CD14-positive monocyte (primary cell): Measurements from ENCODE around the gene MEGF8. TPM values are rescaled to one million over a fixed set of nuclear protein-coding genes. Genes with fewer than 3 reads are reported as not detected.

Experiments used
- DNase-seq, 3 donors: peaks; one replicate each; pipeline ENCODE4 v3.0.0-alpha.2; 2011 to 2022
- H2AFZ ChIP-seq: 2 replicates; pipeline ENCODE4 v1.6.0; 2012; ENCODE audit warnings: mild to moderate bottlenecking, low read depth, low read length, inconsistent platforms; ENCODE audit not compliant: insufficient read depth, poor library complexity, severe bottlenecking
- H3K27ac ChIP-seq, 2 donors: 1 replicate in 1 of 2; 2 replicates in 1 of 2; pipeline ENCODE4 v1.5.1; 2012 to 2013; ENCODE audit warnings: low read length in 2 of 2, control low read depth in 1 of 2, inconsistent platforms in 1 of 2, low read depth in 1 of 2, mild to moderate bottlenecking in 1 of 2
- H3K27me3 ChIP-seq, 2 donors: one replicate each; pipeline versions ENCODE4 v1.6.0 to v1.6.1; 2011 to 2013; ENCODE audit warnings: low read length in 2 of 2; ENCODE audit not compliant: control insufficient read depth in 2 of 2, insufficient read depth in 2 of 2
- H3K36me3 ChIP-seq, 2 donors: replicated peaks in 1 of 2; 1 replicate in 1 of 2; 2 replicates in 1 of 2; pipeline versions ENCODE4 v1.5.1 to v1.6.1; 2012 to 2013; ENCODE audit warnings: low read length in 2 of 2, control low read depth in 1 of 2, inconsistent platforms in 1 of 2, mild to moderate bottlenecking in 1 of 2; ENCODE audit not compliant: insufficient read depth in 2 of 2, control insufficient read depth in 1 of 2
- H3K4me1 ChIP-seq, 2 donors: 1 replicate in 1 of 2; 2 replicates in 1 of 2; pipeline versions ENCODE4 v1.5.1 to v1.6.1; 2012 to 2013; ENCODE audit warnings: low read length in 2 of 2, control low read depth in 1 of 2, inconsistent platforms in 1 of 2, mild to moderate bottlenecking in 1 of 2, moderate library complexity in 1 of 2; ENCODE audit not compliant: insufficient read depth in 2 of 2, control insufficient read depth in 1 of 2
- H3K4me2 ChIP-seq: replicated peaks from 2 replicates; pipeline ENCODE3; 2012; ENCODE audit warnings: low read length, moderate library complexity, mild to moderate bottlenecking; ENCODE audit not compliant: poor library complexity, severe bottlenecking; ENCODE audit errors: extremely low read depth
- H3K4me3 ChIP-seq, 3 experiments: fragments of 200-600 bp in 1 of 3; sonication (generic) in 1 of 3; replicated peaks in 1 of 3; 1 replicate in 2 of 3; 2 replicates in 1 of 3; pipeline ENCODE4 v1.5.1; 2011 to 2013; ENCODE audit warnings: low read length in 3 of 3, mild to moderate bottlenecking in 3 of 3, control low read depth in 2 of 3, low read depth in 2 of 3, inconsistent platforms in 1 of 3, moderate library complexity in 1 of 3
- H3K79me2 ChIP-seq: 2 replicates; pipeline ENCODE4 v1.6.0; 2012; ENCODE audit warnings: mild to moderate bottlenecking, control low read depth, inconsistent platforms, low read length, moderate library complexity; ENCODE audit not compliant: insufficient read depth
- H3K9ac ChIP-seq: 2 replicates; pipeline ENCODE4 v1.6.0; 2017; ENCODE audit warnings: low read length, mild to moderate bottlenecking; ENCODE audit not compliant: insufficient read depth, poor library complexity, severe bottlenecking
- H3K9me3 ChIP-seq, 2 donors: replicated peaks in 1 of 2; 1 replicate in 1 of 2; 2 replicates in 1 of 2; pipeline versions ENCODE4 v1.5.1 to v1.6.1; 2012 to 2013; ENCODE audit warnings: low read length in 2 of 2, control low read depth in 1 of 2; ENCODE audit not compliant: control insufficient read depth in 1 of 2, insufficient read depth in 1 of 2
- H4K20me1 ChIP-seq: 2 replicates; pipeline ENCODE4 v1.6.0; 2012; ENCODE audit warnings: mild to moderate bottlenecking, low read length, control low read depth, moderate library complexity; ENCODE audit not compliant: insufficient read depth
- H3K27ac Mint-ChIP-seq, 7 donors: one replicate each; pipeline ENCODE4 v1.8.0; 2020; ENCODE audit warnings: mild to moderate bottlenecking in 7 of 7, mixed read lengths in 7 of 7, moderate library complexity in 6 of 7, inconsistent platforms in 2 of 7
- H3K27me3 Mint-ChIP-seq, 3 donors: one replicate each; pipeline ENCODE4 v1.8.0; 2021 to 2022; ENCODE audit warnings: low read depth in 3 of 3, mild to moderate bottlenecking in 3 of 3, mixed read lengths in 3 of 3, moderate library complexity in 3 of 3, inconsistent platforms in 1 of 3
- H3K36me3 Mint-ChIP-seq, 2 donors: one replicate each; pipeline ENCODE4 v1.8.0; 2020; ENCODE audit warnings: mixed read lengths in 2 of 2, inconsistent platforms in 1 of 2, mild to moderate bottlenecking in 1 of 2
- H3K4me1 Mint-ChIP-seq: one replicate; pipeline ENCODE4 v1.8.0; 2020; ENCODE audit warnings: mild to moderate bottlenecking, mixed read lengths
- H3K4me3 Mint-ChIP-seq, 2 donors: one replicate each; pipeline ENCODE4 v1.8.0; 2020; ENCODE audit warnings: mild to moderate bottlenecking in 2 of 2, mixed read lengths in 2 of 2, moderate library complexity in 1 of 2
- H3K9me3 Mint-ChIP-seq, 7 donors: one replicate each; pipeline ENCODE4 v1.8.0; 2020 to 2022; ENCODE audit warnings: mixed read lengths in 7 of 7, mild to moderate bottlenecking in 6 of 7, moderate library complexity in 6 of 7, inconsistent platforms in 2 of 7
- WGBS: methylation state at CpG from one replicate; pipeline ENCODE4 v1.1.5; 2013; ENCODE audit warnings: missing lambda C conversion rate; ENCODE audit not compliant: insufficient coverage; 5-methylcytosine and 5-hydroxymethylcytosine counted together
- intact Hi-C, 2 donors: fragments of 100-400 bp; cut with micrococcal nuclease; formaldehyde crosslinking; loops; one replicate each; pipeline versions ENCODE4 v1.15.0 to v1.15.1; 2023
- polyA plus RNA-seq, 3 donors: library from polyadenylated mRNA; depleted of rRNA in 1 of 3; unstranded in 2 of 3; stranded (reverse) in 1 of 3; fragments of 300-500 nt in 2 of 3; fragments of >200 nt in 1 of 3; fragmentation: Illumina TruSeq in 2 of 3; gene quantifications; 1 replicate in 2 of 3; 2 replicates in 1 of 3; pipeline ENCODE4 v1.2.3, GENCODE V29; 2012 to 2021
- TF ChIP-seq, protein P1 (sequence below): fragments of 200-600 bp; IDR thresholded peaks from one replicate; pipeline ENCODE4 v1.8.0; 2022; ENCODE audit warnings: antibody characterized with exemption, mild to moderate bottlenecking

The MEGF8 gene
- polyA plus RNA-seq, 3 donors: 0.15 to 2.7 (median 0.27) TPM

DNA sequence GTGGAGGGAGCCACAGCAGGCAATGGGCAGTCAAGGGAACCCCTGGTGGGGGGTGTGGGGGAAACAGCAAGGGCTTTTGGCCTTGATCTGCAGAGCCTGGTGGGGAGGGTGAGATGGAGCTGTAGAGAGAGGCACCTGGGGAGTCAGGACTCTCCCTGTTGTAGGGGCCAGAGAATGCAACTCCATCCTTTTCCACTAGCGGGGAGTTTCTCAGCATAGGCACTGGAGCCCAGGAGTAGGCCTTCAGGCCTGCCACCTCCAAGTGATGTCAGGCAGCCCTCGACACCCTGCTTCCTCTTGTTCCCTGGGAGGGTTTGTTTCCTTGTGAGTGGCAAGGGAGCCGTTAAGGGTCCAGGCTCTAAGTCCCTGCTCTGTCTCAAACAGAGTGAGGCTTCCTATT, 25.0 kb downstream of the MEGF8 start:
- intact Hi-C loops: no loop called here

DNA sequence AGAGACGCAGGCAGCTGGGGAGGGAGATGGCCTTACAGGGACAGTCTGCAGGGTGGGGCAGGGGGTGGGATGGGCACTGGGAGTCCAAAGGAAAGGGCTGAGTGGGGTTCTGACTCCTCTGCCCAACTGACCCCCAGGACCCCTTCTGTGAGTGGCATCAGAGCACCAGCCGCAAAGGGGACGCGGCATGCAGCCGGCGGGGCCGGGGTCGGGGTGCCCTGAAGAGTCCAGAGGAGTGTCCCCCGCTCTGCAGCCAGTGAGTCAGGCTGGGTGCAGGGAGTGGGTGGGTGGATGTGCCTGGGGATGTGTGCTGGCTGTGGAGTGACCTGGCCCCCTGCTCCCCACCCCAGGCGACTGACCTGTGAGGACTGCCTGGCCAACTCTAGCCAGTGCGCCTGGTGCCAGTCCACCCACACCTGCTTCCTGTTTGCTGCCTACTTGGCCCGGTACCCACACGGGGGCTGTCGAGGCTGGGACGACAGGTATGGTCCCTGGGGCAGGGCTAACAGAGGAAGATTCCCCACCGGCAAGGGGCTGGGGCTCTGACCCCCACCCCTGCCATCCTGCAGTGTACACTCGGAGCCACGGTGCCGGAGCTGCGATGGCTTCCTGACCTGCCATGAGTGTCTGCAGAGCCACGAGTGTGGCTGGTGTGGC, 25.8 kb downstream of the MEGF8 start:
- no peaks in the 10 kb centered on the region for H3K27me3 ChIP-seq
- no peaks in the 10 kb centered on the region for H3K9me3 Mint-ChIP-seq
- peaks cover 4 to 5% of the 10 kb centered on the region in 2 donors for H3K36me3 ChIP-seq
- intact Hi-C loops: no loop called here
- H3K4me1 Mint-ChIP-seq: peaks cover 15% of the 10 kb centered on the region
- no peak overlapping the region for H3K9ac ChIP-seq
- TF ChIP-seq, protein P1, sequence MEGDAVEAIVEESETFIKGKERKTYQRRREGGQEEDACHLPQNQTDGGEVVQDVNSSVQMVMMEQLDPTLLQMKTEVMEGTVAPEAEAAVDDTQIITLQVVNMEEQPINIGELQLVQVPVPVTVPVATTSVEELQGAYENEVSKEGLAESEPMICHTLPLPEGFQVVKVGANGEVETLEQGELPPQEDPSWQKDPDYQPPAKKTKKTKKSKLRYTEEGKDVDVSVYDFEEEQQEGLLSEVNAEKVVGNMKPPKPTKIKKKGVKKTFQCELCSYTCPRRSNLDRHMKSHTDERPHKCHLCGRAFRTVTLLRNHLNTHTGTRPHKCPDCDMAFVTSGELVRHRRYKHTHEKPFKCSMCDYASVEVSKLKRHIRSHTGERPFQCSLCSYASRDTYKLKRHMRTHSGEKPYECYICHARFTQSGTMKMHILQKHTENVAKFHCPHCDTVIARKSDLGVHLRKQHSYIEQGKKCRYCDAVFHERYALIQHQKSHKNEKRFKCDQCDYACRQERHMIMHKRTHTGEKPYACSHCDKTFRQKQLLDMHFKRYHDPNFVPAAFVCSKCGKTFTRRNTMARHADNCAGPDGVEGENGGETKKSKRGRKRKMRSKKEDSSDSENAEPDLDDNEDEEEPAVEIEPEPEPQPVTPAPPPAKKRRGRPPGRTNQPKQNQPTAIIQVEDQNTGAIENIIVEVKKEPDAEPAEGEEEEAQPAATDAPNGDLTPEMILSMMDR: no peak
- no peaks in the 10 kb centered on the region for H4K20me1 ChIP-seq
- H3K4me3 ChIP-seq: no peak overlapping the region
- H3K4me3 Mint-ChIP-seq: no peak overlapping the region
- H3K79me2 ChIP-seq: no peaks in the 10 kb centered on the region
- peaks cover 0 to 3% (median 0%) of the 10 kb centered on the region in 3 donors for H3K27me3 Mint-ChIP-seq
- no peak overlapping the region for H3K27ac ChIP-seq
- no peak overlapping the region for H2AFZ ChIP-seq
- no peak overlapping the region for H3K27ac Mint-ChIP-seq
- no peak for DNase-seq
- no peaks in the 10 kb centered on the region for H3K9me3 ChIP-seq
- H3K36me3 Mint-ChIP-seq: peaks cover 7 to 15% of the 10 kb centered on the region in 2 donors
- H3K4me2 ChIP-seq: no peak overlapping the region
- 87% methylated on average over 20 of the region's 21 CpGs for WGBS
- peaks cover 15 to 18% of the 10 kb centered on the region in 2 donors for H3K4me1 ChIP-seq

More for the DNA sequence above, 25.0 kb downstream of the MEGF8 start:
- Histone ChIP-seq H3K27ac (no peak overlapping the region), H4K20me1 (no peaks in the 10 kb centered on the region), H3K36me3 (peaks cover 0 to 4% of the 10 kb centered on the region in 2 donors), H3K79me2 (no peaks in the 10 kb centered on the region), H3K4me2 (no peak overlapping the region), H3K9ac (peak overlapping the region; percentile 8), H3K4me3 (no peak overlapping the region), H3K4me1 (peaks cover 15 to 18% of the 10 kb centered on the region in 2 donors), H3K27me3 (no peaks in the 10 kb centered on the region), H3K9me3 (no peaks in the 10 kb centered on the region), H2AFZ (no peak overlapping the region)
- Mint-ChIP-seq H3K4me1 (peaks cover 16% of the 10 kb centered on the region), H3K27me3 (peaks cover 0 to 1% (median 0%) of the 10 kb centered on the region in 3 donors), H3K27ac (no peak overlapping the region), H3K9me3 (no peaks in the 10 kb centered on the region), H3K36me3 (peaks cover 6 to 14% of the 10 kb centered on the region in 2 donors), H3K4me3 (no peak overlapping the region)
- TF ChIP-seq, protein P1: no peak
- no CpG with 5 or more reads among the region's 3 CpGs for WGBS
- DNase-seq: no peak
